Cardiac atrium fibroblast (primary cell): Measurements from ENCODE around the gene NUP62CL. TPM values are rescaled to one million over a fixed set of nuclear protein-coding genes. Genes with fewer than 3 reads are reported as not detected.

Experiments used
- total RNA-seq: library from RNA; depleted of rRNA; stranded (reverse); fragments of >200 nt; gene quantifications from 2 replicates; pipeline ENCODE4 v1.2.3, GENCODE V29; 2015

NUP62CL gene, protein sequence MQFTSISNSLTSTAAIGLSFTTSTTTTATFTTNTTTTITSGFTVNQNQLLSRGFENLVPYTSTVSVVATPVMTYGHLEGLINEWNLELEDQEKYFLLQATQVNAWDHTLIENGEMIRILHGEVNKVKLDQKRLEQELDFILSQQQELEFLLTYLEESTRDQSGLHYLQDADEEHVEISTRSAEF
- total RNA-seq = not detected in 2 replicates

DNA sequence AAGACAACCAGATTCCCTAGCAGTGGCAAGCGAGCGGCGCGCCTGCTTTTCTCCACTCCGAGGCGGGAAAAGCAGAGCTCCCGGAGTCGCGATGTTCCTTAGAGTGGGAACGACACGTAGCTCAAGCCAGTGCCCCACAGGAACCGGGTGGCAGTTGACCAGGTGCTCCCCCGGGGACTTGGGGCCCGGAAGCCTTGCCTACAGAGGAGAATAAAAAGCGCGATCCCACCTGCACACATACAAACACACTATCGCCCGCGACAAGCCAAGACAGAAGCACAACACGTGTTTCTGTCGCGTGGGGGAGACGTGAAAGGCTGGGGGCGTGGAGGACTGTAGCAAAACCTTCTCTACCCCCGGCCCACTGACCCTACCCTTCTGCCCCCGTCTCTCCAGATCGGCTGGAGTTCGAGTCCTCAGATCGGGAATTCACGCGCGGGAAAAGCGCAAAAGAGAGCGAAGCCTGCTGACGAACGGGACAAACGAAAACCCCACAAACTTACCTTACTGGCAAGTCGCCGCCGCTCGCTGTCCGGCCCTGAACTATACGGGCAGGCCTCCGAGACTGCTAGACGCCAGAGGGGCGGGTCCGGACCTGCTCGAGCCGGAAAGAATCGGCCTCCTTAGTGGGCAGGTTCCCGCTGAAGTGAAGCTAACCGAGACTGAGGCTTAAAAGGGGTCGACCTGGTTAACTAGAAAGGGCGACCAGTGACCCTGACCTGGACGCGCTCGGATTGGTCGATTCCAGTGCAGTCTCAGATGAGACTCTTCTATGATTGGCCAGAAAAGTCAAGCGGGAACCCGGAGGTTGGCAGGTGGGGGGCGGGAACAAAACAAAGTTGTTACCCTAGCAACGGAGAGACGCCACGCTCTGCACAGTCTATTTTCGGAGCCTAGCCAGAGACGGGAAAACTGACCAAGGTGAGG, at the start of gene NUP62CL, which contains the start of gene DNAAF6:
Gene NUP62CL (minus strand): TSS at position 664 of the 927 bp plus-strand sequence. CDS start 31,287 bp downstream, outside the sequence.
Gene DNAAF6 (plus strand): TSS at position 842 of the 927 bp plus-strand sequence. CDS start 6,265 bp downstream, outside the sequence.

DNA sequence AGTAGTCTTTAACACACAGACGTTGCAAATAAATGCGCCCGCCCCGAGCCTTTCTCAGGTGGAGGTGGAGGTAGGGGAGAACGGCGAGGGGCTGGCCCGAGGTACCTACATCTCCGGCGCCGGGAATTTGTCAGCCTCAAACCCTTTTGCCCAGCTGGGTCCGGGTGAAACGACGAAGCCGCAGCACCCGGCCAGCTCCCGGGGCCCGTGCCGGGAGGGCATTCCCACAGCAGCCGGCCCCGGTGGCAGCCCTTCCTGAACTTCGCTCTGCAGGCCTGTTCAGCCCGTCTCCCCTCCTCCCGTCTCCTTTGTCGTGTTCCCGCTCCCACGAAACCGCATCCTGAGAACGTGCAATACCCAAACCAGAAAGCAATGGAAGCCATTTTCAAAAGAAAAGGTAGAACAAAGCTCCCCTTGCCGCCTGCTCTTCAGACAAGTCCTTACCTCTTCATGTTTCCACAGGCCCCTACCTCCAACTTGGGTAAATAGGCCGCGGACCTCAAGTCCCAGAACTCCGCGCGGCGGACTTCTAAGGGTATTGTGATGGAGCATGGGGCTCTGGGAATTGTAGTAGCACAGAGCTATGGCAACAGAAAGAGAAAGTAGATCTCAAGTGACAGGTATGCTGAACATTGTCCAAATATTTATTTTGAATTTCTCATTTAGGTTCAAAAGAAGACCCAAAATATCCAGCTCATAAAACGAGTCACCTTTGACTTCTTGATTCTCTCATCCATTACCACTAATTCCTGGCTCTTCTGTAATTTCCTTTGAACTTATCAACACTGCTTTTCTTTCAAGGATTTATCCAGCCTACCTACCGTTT, 87.7 kb downstream of the NUP62CL start, which contains the start of gene RBM41:
Gene RBM41 (minus strand): TSS at position 501 of the 826 bp plus-strand sequence. CDS start 49 bp downstream, at position 452.

Other genes with a start within 250 kb of the NUP62CL start
- gene MORC4, start 206.2 kb downstream of the NUP62CL start, total RNA-seq = 13.0 and 15.6 TPM in 2 replicates
- gene RBM41, start 87.6 kb downstream of the NUP62CL start, total RNA-seq = 7.5 and 11.2 TPM in 2 replicates
- gene DNAAF6, start 178 bp upstream of the NUP62CL start, total RNA-seq = not detected in 2 replicates
- not detected in 2 replicates for gene FRMPD3, start 243.2 kb upstream of the NUP62CL start, total RNA-seq